IMR-90 (cell line): ENCODE measurements around the gene NBEA. TPM values are rescaled to one million over a fixed set of nuclear protein-coding genes. Genes with fewer than 3 reads are reported as not detected.

Experiments used
- ATAC-seq: fragments of 200-7000 bp; cut with Tn5 transposase; 2 replicates; pipeline ENCODE4 v1.9.1; 2020; ENCODE audit warnings: low read depth, mild to moderate bottlenecking, moderate library complexity
- BruUV-seq: library from RNA; stranded (reverse); fragments of 400-500 nt; replicated peaks from 2 replicates; lab custom pipeline; 2021; lab: Mats Ljungman, UMichigan
- CTCF ChIA-PET: fragments of 300-600 bp; formaldehyde crosslinking; extraction: SDS; loops from one replicate; lab custom pipeline; 2021; ENCODE audit warnings: antibody characterized with exemption; lab: Yijun Ruan, JAX
- POLR2A ChIA-PET: fragments of 300-600 bp; sonication (Branson Sonifier 250); formaldehyde crosslinking; loops from one replicate; lab custom pipeline; 2022; ENCODE audit warnings: antibody characterized with exemption; ENCODE audit not compliant: unreplicated experiment; lab: Charles Lee
- DNase-seq: peaks from one replicate; pipeline ENCODE4 v3.0.0; 2013
- H2AFZ ChIP-seq: replicated peaks from 2 replicates; pipeline ENCODE3; 2013; ENCODE audit warnings: low read length, mild to moderate bottlenecking; ENCODE audit not compliant: poor library complexity
- H2AK5ac ChIP-seq: 2 replicates; pipeline ENCODE4 v1.6.1; 2013; ENCODE audit warnings: low read depth, low read length, inconsistent platforms
- H2AK9ac ChIP-seq: replicated peaks from 2 replicates; pipeline ENCODE3; 2013; ENCODE audit warnings: mild to moderate bottlenecking, low read depth, low read length, moderate library complexity; ENCODE audit not compliant: poor library complexity
- H2BK120ac ChIP-seq: 2 replicates; pipeline ENCODE4 v1.6.1; 2013; ENCODE audit warnings: low read depth, low read length, inconsistent platforms
- H2BK15ac ChIP-seq: 3 replicates; pipeline ENCODE4 v1.6.1; 2013; ENCODE audit warnings: low read depth, low read length, inconsistent platforms
- H2BK20ac ChIP-seq: 2 replicates; pipeline ENCODE4 v1.6.1; 2013; ENCODE audit warnings: low read depth, mild to moderate bottlenecking, inconsistent platforms, low read length, moderate library complexity
- H2BK5ac ChIP-seq: 2 replicates; pipeline ENCODE4 v1.6.1; 2013; ENCODE audit warnings: mild to moderate bottlenecking, low read depth, low read length, inconsistent platforms; ENCODE audit not compliant: poor library complexity, severe bottlenecking
- H3K14ac ChIP-seq: replicated peaks from 2 replicates; pipeline ENCODE4 v1.6.1; 2013; ENCODE audit warnings: low read depth, low read length, inconsistent platforms
- H3K18ac ChIP-seq: 2 replicates; pipeline ENCODE4 v1.6.1; 2013; ENCODE audit warnings: low read depth, low read length, control low read depth
- H3K23ac ChIP-seq: 2 replicates; pipeline ENCODE4 v1.6.1; 2013; ENCODE audit warnings: low read depth, low read length, inconsistent platforms
- H3K27ac ChIP-seq: 2 replicates; pipeline ENCODE4 v1.5.1; 2013; ENCODE audit warnings: mild to moderate bottlenecking, control low read depth, low read length; ENCODE audit not compliant: insufficient read depth
- H3K27me3 ChIP-seq: 2 replicates; pipeline ENCODE4 v1.6.1; 2013; ENCODE audit warnings: low read length; ENCODE audit not compliant: control insufficient read depth, insufficient read depth
- H3K36me3 ChIP-seq: 2 replicates; pipeline ENCODE4 v1.6.1; 2013; ENCODE audit warnings: low read length, mixed read lengths; ENCODE audit not compliant: control insufficient read depth, insufficient read depth
- H3K4ac ChIP-seq: 2 replicates; pipeline ENCODE4 v1.6.1; 2013; ENCODE audit warnings: low read depth, low read length, inconsistent platforms
- H3K4me1 ChIP-seq: 2 replicates; pipeline ENCODE4 v1.6.1; 2013; ENCODE audit warnings: low read length, mixed read lengths; ENCODE audit not compliant: control insufficient read depth, insufficient read depth
- H3K4me2 ChIP-seq: 2 replicates; pipeline ENCODE4 v1.6.1; 2013; ENCODE audit warnings: low read depth, mild to moderate bottlenecking, control low read depth, low read length, moderate library complexity
- H3K4me3 ChIP-seq: 2 replicates; pipeline ENCODE4 v1.5.1; 2013; ENCODE audit warnings: low read depth, mild to moderate bottlenecking, control low read depth, low read length, moderate library complexity; ENCODE audit not compliant: insufficient read depth
- H3K56ac ChIP-seq: 2 replicates; pipeline ENCODE4 v1.6.1; 2013; ENCODE audit warnings: low read length, inconsistent platforms; ENCODE audit not compliant: insufficient read depth; ENCODE audit errors: extremely low read depth
- H3K79me1 ChIP-seq, 2 experiments: 2 replicates each; pipeline ENCODE4 v1.6.1; 2013; ENCODE audit warnings: low read length in 2 of 2, inconsistent platforms in 1 of 2, low read depth in 1 of 2
- H3K9ac ChIP-seq: 2 replicates; pipeline ENCODE4 v1.6.1; 2013; ENCODE audit warnings: low read depth, low read length, control low read depth
- H3K9me1 ChIP-seq: 2 replicates; pipeline ENCODE4 v1.6.1; 2013; ENCODE audit warnings: low read length, inconsistent platforms; ENCODE audit not compliant: insufficient read depth
- H3K9me3 ChIP-seq: 2 replicates; pipeline ENCODE4 v1.6.1; 2013; ENCODE audit warnings: low read length; ENCODE audit not compliant: control insufficient read depth, insufficient read depth
- H4K20me1 ChIP-seq: 2 replicates; pipeline ENCODE4 v1.6.1; 2013; ENCODE audit warnings: low read length, inconsistent platforms; ENCODE audit not compliant: insufficient read depth
- H4K5ac ChIP-seq: 2 replicates; pipeline ENCODE4 v1.6.1; 2013; ENCODE audit warnings: mild to moderate bottlenecking, low read depth, low read length, control low read depth
- H4K8ac ChIP-seq, 2 experiments: 2 replicates each; pipeline ENCODE4 v1.6.1; 2013; ENCODE audit warnings: low read depth in 2 of 2, low read length in 2 of 2, control low read depth in 1 of 2, inconsistent platforms in 1 of 2
- H4K91ac ChIP-seq: 2 replicates; pipeline ENCODE4 v1.6.1; 2013; ENCODE audit warnings: low read depth, low read length, inconsistent platforms; ENCODE audit not compliant: insufficient read depth
- CEBPB ChIP-seq: IDR thresholded peaks from 2 replicates; pipeline ENCODE4 v1.6.1; 2012; ENCODE audit warnings: low read depth, low read length, improper control_type of control experiment
- MXI1 ChIP-seq: IDR thresholded peaks from 2 replicates; pipeline ENCODE4 v1.6.1; 2012; ENCODE audit warnings: low read depth, mild to moderate bottlenecking, low read length, moderate library complexity, borderline replicate concordance
- WGBS, 2 experiments: methylation state at CpG; one replicate each; pipeline versions ENCODE4 v1.1.5 to v1.1.7; 2013; ENCODE audit warnings: missing lambda C conversion rate in 2 of 2; ENCODE audit not compliant: insufficient read length in 1 of 2; ENCODE audit errors: extremely low coverage in 2 of 2; 5-methylcytosine and 5-hydroxymethylcytosine counted together
- dilution Hi-C: fragments of 300-500 bp; cut with HindIII; formaldehyde crosslinking; loops from one replicate; pipeline ENCODE4 v1.14.3; 2018; ENCODE audit warnings: low sequenced_read_pairs; ENCODE audit not compliant: unreplicated experiment
- in situ Hi-C: fragments of 300-500 bp; cut with MboI; formaldehyde crosslinking; loops from 3 replicates; pipeline ENCODE4 v1.14.3; 2019; ENCODE audit warnings: low sequenced_read_pairs, inconsistent platforms, mixed read lengths
- intact Hi-C: fragments of 100-400 bp; cut with micrococcal nuclease; formaldehyde crosslinking; loops from 2 replicates; pipeline ENCODE4 v1.10.0; 2022
- polyA plus RNA-seq, 3 experiments: library from polyadenylated mRNA; depleted of rRNA; stranded (reverse); fragments of >200 nt; gene quantifications; 2 replicates each; pipeline ENCODE4 v1.2.3, GENCODE V29; 2012; ENCODE audit warnings: low replicate concordance in 1 of 3
- total RNA-seq: library from RNA; depleted of rRNA; stranded (reverse); fragments of >200 nt; gene quantifications from 2 replicates; pipeline ENCODE4 v1.2.3, GENCODE V29; 2012

NBEA gene
- total and polyA plus RNA-seq, 2 of the 4 experiments (the other 2 are of a cell fraction): 0.82 to 2.2 TPM

- no peak overlapping the region for H4K91ac ChIP-seq
- WGBS, 2 experiments: no CpG with 5 or more reads among the region's 3 CpGs
- H3K9ac ChIP-seq: no peak overlapping the region
- intact Hi-C loops (no loop called here), in situ Hi-C loops (no loop called here), dilution Hi-C loops (no loop called here)
- H2BK5ac ChIP-seq: no peak overlapping the region
- H2AK5ac ChIP-seq: no peak overlapping the region
- H2AFZ ChIP-seq: no peak overlapping the region
- no peak overlapping the region for H3K27ac ChIP-seq
- DNase-seq (no peak), ATAC-seq (no peak)
- H4K5ac ChIP-seq: no peak overlapping the region
- H3K14ac ChIP-seq: no peak overlapping the region
- H4K8ac ChIP-seq: no peak overlapping the region
- no peaks in the 10 kb centered on the region for H3K27me3 ChIP-seq
- H2BK15ac ChIP-seq: no peak overlapping the region
- ChIA-PET CTCF (no interaction called here), POLR2A (no interaction called here)
- H3K18ac ChIP-seq: no peak overlapping the region
- no peaks in the 10 kb centered on the region for H3K79me1 ChIP-seq
- H3K4me2 ChIP-seq: no peak overlapping the region
- H3K4me1 ChIP-seq: no peaks in the 10 kb centered on the region
- no peak overlapping the region for H3K56ac ChIP-seq
- H3K9me1 ChIP-seq: no peaks in the 10 kb centered on the region
- H2AK9ac ChIP-seq: no peak overlapping the region
- no TSS peak for BruUV-seq
- H2BK20ac ChIP-seq: no peak overlapping the region
- no peaks in the 10 kb centered on the region for H3K36me3 ChIP-seq
- H3K23ac ChIP-seq: no peak overlapping the region
- no peak overlapping the region for H2BK120ac ChIP-seq
- TF ChIP-seq MXI1: no peak
- TF ChIP-seq CEBPB: peak; percentile 56
- no peaks in the 10 kb centered on the region for H4K20me1 ChIP-seq
- no peaks in the 10 kb centered on the region for H3K9me3 ChIP-seq
- H3K4me3 ChIP-seq: no peak overlapping the region
- H3K4ac ChIP-seq: no peak overlapping the region
These were observed 515.2 kb downstream of the NBEA start for GRCh38 chr13:35457258-35457657.
